GM18873 (cell line): ENCODE measurements around the gene BCHE.

ENCODE experiments used
- ATAC-seq: cut with Tn5 transposase; IDR thresholded peaks from one replicate; pipeline ENCODE4 v1.9.1; 2021; ENCODE audit warnings: mild to moderate bottlenecking, moderate library complexity, moderate number of reproducible peaks; ENCODE audit not compliant: unreplicated experiment, low FRiP score

The BCHE gene

DNA sequence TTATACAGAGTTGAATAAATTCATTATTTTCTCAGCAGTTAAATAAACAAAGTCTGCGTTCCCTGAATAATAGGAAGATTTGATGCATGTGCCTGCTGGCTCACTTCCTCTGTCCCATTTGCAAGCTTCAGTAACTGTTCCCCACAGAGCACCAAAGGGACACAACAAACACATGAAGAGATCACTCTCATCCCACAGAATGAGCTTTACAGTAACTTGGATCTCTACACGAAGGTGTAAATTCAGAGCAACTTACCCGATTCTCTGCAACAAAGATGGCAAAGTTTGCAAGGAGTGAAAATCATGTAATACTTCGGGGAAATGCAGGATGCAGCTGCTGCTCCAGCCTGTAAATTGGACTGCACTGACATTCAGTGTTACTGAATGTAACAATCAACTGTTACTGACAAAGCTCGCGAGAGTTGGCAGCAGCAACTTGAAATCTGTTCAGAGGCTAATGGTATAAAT lies at the start of gene BCHE:
Gene BCHE (minus strand): TSS at position 366 of the 468 bp plus-strand sequence. CDS start 6,390 bp downstream, outside the sequence.
- ATAC-seq = no peak

DNA sequence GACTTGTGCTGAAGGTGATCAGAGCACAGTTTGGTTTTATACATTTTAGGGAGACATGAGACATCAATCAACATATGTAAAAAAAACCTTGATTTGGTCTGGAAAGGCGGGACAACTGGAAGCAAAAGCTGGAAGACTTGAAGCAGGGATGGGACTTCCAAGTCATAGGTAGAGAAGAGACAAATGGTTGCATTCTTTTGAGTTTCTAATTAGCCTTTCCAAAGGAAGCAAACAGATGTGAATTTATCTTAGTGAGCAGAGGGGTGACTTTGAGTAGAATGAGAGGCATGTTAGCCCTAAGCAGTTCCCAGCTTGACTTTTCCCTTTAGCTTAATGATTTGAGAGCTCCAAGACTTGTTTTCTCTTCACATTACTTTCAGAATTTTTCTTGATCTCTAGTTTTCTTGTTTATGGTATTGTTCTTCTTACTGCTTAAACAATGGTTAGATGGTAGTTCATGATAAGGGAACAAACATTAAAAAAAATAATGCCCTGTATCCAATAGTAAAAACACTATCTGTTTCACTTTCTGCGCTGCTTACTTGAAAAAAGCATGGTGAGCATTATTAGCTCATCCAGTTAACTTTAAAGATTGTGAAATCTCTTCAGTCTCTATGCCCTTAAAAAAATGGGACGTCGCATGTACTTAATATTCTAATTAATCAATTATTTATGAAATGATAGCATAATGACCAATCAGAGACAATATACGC lies 48.5 kb upstream of the BCHE start:
- ATAC-seq = no peak

DNA sequence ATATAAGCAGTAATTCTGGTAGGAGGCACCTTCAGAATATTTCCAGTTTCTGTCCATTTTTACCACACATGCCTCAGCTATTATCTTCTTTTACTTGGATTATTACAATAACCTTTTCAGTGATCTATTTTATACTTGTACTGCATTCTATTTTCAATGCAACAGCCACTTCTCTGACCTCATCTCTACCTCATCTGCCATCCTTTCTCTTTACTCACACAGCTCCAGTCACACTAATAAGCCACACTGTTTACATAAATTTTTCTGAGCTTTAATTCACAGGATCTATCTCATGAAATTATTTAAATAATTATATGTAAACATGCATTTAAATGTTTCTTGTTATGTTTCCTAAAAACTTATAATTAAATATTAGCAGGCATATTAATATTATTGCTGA lies 47.3 kb upstream of the BCHE start:
- ATAC-seq = no peak

DNA sequence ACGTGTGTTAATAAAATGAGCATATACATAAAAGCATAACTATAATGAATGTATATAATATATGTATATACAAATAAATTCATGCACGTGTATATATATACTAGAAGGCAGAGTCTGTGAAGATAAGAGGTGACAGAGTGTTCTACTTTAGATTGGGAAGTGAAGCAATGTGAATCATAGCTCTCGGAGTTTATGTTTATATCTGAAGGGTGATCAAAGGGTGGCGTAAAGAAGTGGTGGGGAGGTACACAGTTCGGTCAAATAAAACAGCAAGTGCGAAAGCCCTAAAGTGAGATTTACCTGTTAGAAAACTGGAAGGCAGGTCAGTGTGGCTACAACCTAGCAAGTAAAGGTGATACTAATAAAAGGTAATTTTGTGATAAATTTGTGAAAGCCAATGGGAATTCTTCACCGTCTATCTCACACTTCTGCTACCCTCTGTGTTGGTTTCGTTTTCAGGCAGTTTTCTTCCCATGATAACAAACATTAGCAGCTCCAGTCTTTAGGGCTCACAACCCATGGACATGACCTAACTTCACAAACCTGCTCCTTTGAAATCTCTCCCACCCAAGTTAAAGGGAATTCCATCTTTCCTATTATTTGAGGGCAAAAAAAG lies 46.7 kb upstream of the BCHE start:
- ATAC-seq = no peak

DNA sequence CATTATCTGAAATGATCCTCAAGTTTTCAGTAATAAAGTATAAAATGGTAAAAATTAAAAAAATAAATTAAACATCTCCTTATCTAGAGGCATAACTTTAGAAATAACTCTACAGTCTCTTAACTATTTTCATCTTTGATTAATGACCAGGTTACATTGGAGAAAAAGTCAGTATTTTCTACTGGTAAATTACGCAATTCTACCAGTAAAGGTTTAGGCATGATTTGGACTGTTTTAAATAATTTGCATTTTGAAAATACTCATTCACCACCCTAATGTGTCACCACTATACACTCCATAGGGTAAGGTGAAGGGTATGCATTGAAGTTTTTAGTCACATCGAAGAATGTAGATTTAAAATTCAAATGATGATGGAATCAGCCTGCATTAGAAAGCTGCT lies 45.9 kb upstream of the BCHE start:
- no peak for ATAC-seq

DNA sequence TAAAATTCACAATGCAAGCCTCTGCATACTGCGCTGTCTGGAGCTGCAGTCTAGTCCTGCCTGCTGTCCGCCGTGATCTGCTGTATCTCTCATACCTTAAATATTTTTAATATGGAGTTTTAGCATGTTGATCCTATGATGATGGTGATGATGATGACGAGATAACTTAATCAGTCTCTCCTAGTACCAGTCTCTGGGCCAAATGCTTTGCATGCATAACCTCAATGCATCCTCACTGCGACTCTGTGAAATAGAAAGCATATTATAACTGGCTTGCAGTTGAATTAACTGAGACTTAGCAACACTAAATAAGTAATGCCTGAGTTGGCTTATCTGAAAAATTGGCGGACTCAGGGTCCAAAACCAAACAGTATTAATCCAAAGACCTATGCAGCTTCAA lies 38.4 kb upstream of the BCHE start:
- ATAC-seq = no peak

DNA sequence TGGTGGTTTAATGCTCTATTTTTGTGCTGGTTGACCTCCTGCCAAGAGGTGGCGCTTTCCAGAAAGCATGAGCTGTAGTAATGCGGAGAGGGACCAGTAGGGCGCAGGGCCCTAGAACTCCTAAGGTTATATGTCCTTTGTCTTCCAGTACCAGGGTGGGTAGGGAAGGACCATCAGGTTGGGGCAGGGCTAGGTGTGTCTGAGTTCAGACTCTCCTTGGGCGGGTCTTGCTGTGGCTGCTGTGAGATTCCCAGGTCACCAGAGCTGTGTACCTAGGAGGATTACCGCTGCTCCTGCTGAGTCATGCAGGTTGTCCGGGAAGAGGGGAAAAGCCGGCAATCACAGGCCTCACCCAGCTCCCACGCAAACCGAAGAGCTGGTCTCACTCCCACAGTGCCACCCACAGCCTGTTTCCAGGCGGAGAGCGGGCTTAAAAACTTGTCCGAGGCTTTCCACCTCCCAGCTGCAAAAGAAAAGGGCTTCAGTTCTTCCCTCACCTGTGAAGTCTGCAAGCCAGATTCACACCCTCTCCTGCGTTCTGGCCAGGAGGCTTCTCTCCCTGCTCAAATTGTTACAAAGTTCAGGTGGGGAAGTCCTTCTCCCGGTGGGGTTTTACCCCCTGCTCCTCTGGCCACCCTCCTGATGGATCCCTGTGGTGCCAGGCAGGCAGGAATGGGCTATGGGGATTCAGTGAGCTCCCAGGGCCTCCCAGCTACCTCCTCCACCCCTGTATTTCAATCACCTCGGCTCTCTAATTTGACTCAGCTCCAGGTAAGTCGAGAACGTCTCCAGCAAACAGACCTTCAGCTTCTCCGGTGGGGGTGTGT lies 37.7 kb upstream of the BCHE start:
- ATAC-seq = no peak

DNA sequence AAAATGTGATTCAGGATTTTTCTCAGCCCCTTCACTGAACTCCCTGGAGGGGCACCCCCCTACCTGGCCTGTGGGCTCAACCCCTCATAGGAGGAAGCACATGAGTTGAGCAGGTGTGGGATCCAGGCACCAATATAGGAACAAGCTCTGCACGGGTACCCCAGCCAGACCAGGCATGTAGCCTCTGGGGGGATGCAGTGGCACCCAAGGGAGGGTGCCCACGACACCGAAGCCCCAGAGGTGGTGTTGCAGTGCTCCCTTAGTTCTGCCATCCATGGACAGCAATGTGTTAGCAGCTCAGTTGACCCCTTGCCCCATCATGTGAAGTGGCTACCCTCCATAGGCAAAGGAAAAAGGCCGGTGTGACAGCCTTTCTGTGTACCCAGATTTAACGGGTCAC lies 30.9 kb upstream of the BCHE start:
- no peak for ATAC-seq

DNA sequence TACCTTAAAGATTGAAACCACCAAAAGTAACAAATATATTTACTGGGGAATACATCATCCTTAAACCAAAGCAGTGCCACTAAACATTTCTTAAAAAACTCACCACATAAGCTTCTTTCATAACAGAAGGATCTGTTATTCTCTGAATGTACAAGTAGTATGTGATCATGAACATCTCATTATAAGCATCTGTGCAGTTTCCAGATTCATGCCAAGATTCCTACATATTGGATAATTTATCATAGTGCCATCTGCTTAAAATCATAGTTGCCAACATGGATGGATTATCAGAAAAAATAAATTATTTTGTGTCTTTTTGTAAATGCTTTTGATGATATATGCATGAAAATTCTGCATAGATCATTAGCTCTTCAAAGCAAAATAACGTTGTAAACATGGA lies 21.8 kb upstream of the BCHE start:
- ATAC-seq = no peak

DNA sequence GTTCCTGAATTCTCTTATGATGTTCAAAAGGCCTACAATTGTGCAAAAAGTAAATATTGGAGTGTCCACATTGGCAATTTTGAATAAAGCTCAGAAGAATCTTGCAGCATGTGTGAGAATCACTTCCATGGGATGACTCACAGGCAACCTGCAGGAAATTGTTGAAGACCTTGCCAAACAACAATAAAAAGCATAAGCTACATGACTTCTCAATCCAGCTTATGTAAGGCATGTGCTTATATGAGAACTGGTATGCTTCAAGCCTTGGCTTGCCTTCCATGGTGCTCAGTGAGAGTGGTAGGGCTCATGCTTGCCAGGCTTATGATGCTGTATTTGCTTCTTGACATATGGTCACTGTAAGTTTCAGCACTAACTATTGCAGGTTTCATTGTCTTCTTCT lies 18.4 kb upstream of the BCHE start:
- no peak for ATAC-seq

DNA sequence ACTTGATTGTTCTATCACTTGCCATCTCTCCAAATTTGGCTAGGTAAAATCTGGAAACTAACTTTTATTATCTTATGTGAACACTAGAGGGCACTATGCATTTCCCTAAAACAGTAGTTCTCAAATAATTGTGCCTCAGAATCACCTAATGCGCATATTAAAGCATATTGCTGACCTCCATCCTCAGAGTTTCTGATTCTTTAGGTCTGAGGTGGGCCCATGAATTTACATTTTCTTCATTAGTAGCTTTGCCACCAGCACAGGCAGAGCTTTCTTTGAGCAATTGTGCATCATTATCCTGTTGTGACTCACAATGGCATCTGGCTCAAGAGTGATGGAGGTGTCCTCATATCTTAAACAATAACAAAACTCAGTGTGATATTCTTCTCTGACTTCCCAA lies 17.5 kb upstream of the BCHE start:
- no peak for ATAC-seq

DNA sequence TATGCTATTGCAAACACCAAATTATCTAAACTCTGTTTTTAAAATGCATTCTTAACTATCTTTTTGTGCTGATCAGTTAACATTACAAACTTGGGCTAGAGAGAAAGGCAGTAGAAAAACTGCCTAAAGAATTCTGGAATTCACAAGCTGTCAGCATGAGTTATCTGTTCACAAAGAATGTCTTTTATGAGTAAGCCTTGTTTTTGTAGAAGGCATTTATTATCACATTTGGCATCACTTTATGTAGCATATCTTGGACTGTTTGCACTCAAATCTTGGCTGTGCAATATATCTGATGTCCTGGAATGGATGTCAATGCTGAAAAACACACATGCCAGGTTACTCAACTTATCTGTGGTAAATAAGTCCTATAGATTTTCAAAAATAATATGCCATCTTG lies 15.5 kb upstream of the BCHE start:
- no peak for ATAC-seq

DNA sequence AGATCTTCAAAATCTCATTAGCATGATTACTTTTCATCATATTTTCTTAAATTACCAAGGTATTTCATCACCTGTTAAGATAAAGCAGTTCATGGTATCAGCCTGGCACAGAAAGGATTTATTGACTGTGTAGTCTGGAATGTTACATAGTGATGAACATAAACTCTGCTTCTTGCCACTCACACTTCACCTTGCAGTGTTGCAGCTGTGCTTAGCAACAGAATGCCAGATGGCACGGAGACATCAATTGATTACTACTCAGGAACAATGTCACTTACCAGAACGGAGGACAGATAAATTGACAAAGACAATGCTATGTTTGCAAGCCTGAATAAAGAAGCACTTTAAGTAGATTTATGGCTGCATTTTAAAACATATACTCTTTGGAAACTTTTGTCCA lies 15.0 kb upstream of the BCHE start:
- ATAC-seq = no peak

DNA sequence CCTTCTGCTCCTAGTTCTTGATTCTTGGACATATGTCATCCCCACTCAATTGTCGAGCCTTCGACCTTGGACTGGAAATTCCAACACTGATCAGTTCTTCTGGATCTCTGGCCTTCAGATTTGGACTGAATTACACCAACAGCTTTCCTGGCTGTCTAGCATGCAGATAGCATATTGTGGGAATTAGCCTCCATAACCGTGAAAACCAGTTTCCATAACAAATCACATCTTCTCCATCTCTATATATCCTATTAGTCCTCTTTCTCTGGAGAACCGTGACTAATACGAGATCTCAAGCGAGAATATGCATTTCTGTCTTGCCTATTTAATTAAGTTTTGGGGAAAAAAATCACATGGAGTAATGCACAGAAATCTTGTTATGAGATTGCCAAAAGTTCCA lies 8.8 kb upstream of the BCHE start:
- no peak for ATAC-seq

DNA sequence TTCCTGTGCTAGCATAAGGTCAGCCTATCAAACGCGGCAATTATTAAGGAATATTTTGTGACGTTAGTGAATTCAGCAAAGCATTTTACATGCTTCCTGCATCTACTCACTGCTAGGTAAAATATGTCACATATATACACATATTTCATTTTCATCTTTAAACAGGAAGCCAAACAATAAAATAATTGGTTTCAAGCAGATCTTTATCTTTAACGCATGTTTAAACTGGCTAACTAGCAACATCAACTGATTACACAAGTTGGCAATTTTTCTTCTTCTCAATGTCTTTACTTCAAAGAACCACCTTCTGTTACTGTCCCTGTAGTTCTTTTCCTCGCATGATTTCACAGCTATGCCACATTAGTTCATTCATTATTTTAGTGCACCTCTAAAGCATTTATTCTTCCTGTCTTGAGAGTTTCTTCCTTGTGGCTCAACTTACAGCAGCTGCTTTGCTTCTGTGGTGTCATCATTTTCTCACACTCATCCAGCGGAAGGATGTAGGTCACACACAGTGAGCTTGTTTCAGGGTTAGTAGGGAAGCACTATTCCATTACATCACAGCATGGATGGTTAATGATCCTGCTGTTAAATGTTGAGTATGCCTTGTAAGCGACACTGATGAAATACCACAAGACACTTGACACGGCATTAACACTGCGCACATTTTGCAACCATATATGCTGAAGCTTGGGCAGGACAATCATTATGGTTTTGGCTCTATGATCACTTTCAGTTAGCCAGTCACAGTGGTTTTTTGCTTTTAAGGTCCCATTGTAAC lies 2.3 kb upstream of the BCHE start:
- ATAC-seq = no peak

DNA sequence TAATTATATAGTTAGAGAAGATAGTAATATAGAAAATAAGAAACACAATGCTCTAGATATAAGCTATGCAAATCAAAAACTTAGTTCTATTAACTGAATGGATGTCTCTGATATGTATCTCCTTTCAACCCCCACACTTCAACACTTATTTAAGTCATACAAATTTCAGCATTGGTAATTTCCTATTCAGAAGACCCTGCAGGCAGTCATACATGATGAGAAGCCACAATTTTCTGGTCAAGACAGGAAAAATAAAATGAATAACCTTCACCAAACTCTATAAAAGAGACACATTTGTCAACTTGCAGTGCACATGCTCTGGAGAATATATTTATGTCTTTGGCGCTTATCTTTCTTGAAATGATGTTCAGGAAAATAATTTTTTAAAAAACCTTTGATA lies 578 bp upstream of the BCHE start:
- no peak for ATAC-seq

DNA sequence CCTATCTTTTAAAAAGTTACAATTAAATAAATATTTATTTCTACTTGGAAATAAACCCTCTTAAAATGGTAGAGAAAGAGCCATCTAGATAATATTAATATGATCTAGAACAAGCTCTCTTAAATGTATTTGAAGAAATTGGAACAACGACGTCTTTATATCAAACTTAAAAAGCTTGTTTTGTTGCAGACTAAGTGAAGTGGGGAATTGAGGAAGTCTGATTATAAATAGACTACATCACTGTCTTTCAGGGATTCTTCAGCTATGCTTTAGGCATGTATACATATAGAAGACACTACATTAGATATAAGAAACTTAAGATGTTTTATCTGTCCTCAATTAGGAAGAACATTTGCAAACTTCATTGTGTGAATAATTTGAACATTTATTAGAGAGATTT lies 1.8 kb downstream of the BCHE start:
- ATAC-seq = no peak

DNA sequence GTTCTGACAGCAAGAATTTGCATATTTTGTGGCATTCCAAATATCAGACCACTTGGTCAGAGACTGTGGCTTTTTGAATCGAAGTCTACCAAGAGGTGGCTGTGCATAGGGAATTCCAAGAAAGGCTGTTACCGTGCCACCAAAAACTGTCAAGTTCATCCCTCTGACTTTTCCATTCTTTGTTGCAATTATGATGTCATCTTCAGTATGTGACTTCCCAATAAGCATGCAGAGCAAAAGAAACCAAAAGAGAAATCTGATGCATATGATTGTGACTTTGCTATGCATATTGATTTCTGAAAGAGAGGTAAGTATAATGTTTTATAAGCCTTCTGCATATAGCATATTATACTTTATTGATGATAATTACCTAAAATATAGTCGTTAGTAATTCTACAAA lies 6.5 kb downstream of the BCHE start:
- no peak for ATAC-seq

DNA sequence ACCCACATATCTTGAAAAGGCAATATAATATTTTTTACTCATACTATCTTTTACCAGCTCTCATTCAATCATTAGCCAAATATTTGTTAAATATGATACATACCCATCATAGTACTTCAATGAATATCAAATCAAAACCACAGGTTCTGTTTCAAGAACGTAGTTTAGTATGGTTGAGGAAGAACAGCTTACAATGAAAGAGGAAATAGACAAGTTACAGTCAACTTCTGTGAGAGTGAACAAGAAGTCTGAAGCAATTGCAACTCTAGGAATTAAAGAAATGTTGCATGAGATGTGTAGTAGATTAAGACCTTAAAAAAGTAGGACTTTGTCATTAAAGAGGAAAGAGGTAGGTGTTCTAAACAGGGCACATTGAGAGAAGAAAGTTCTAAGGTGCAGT lies 9.3 kb downstream of the BCHE start:
- no peak for ATAC-seq

DNA sequence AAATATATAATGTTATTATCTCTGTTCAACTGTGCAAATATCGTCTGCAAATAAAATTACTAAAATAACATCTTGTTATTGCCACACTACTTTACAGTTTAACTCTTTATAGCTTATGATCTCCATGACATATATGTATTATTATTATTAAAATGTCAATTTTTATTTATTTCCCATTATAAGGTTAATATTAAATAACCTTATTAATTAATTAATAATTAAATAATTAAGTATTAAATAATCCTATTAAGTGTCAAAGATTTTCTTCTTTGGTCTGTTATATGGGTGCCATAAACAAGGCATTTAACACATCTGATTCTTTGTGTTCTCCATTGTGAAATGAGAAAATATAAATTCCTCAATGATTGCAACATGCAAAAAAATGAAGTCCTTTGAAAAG lies 10.0 kb downstream of the BCHE start:
- ATAC-seq = no peak

DNA sequence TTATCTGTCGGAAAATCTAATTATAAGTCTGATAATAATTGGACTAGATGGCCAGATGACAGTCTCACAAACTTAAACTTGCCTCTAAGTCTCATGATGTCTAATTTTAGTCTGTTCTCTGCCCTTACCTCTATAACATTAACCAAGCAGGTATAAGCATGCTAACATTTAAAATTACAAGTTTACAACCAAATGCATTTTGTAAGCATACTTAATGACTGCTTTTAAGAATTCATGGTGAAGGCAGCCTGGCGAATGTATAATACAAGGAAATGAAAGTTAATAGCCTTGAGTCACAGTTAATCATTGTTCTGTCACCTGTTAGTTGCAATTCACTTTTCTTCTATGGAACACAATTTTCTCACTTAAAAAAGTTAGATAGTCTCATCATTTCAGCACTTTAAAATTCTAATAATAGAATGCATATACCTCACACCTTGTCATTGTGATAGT lies 16.5 kb downstream of the BCHE start:
- no peak for ATAC-seq
